ENCODE data around the gene ILF3. TPM values are rescaled to one million over a fixed set of nuclear protein-coding genes. Genes with fewer than 3 reads are reported as not detected.

Gene ILF3
- total RNA-seq, 1 donor from 2014 or later: 97.4 TPM

DNA sequence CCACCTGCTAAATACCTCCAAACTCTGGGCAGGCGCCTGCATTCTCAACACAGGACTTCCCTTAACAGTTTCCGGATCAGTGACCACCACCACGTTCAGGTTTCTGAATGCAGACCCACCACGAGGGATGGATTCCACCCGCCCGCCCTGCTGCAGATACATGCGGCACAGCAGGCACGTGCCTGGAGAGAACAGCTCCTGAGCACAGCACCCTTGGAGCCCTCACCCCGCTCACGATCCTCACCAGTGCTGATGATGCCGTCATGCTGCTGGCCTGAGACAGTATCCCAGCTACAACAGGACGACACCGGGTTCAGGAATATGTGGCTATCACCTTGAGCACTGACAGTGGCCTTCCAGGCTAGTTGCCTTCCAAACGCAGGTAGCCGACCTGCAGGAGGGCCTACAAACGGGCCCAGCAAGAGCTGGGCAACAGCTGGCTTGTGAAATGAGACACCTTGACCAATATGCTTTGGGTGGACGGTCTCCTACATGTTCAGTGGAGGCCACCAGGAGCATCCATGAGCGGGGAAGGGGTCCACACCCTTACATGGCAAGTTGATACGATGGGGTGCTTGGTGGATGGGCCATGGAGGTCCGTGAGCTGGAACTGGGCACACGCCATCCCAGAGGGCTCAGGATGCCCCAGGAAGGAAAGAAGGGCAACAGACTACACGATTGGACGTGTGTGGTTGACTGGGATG, 37.2 kb downstream of the ILF3 start:
- Histone ChIP-seq H3K27me3 (ENCODE audit: control insufficient read depth, insufficient read depth, low read length) (no peaks in the 10 kb centered on the region), H3K36me3 (ENCODE audit: control insufficient read depth, insufficient read depth, low read length) (peaks cover 34% of the 10 kb centered on the region), H3K4me3 (ENCODE audit: low read depth, low read length) (no peak overlapping the region)
- DNase-seq (ENCODE audit: low read depth): no peak
- TF ChIP-seq, protein P1, sequence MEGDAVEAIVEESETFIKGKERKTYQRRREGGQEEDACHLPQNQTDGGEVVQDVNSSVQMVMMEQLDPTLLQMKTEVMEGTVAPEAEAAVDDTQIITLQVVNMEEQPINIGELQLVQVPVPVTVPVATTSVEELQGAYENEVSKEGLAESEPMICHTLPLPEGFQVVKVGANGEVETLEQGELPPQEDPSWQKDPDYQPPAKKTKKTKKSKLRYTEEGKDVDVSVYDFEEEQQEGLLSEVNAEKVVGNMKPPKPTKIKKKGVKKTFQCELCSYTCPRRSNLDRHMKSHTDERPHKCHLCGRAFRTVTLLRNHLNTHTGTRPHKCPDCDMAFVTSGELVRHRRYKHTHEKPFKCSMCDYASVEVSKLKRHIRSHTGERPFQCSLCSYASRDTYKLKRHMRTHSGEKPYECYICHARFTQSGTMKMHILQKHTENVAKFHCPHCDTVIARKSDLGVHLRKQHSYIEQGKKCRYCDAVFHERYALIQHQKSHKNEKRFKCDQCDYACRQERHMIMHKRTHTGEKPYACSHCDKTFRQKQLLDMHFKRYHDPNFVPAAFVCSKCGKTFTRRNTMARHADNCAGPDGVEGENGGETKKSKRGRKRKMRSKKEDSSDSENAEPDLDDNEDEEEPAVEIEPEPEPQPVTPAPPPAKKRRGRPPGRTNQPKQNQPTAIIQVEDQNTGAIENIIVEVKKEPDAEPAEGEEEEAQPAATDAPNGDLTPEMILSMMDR (IDR thresholded peaks at IDR 0.05; ENCODE audit: insufficient read depth, low read length, severe bottlenecking): no peak
- FAIRE-seq: peak; percentile 88

DNA sequence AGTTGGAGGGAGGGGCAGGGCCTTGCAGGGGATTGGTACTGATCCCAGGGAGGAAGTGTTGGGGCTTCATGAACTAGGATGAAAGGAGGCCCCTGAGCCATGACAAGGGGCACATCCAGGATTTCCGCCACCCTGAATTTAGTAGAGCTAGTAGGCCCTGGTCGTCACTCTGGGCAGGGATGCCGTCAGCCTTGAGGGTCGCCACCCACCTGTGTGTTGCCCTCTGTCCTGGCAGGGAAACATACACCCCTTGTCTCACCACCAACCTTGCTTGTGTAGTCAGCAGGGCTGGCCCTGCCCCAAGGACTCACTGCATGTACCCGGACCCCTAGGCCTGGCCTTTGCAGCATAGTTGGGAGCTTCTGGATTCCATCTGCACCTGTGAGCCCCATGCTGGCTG, 37.7 kb downstream of the ILF3 start:
- H3K4me3 ChIP-seq (ENCODE audit: low read depth, low read length): no peak overlapping the region
- FAIRE-seq (no peak), DNase-seq (ENCODE audit: low read depth) (no peak)
- no peaks in the 10 kb centered on the region for H3K27me3 ChIP-seq (ENCODE audit: control insufficient read depth, insufficient read depth, low read length)
- TF ChIP-seq, protein P1 (IDR thresholded peaks at IDR 0.05; ENCODE audit: insufficient read depth, low read length, severe bottlenecking): no peak
- peaks cover 34% of the 10 kb centered on the region for H3K36me3 ChIP-seq (ENCODE audit: control insufficient read depth, insufficient read depth, low read length)

DNA sequence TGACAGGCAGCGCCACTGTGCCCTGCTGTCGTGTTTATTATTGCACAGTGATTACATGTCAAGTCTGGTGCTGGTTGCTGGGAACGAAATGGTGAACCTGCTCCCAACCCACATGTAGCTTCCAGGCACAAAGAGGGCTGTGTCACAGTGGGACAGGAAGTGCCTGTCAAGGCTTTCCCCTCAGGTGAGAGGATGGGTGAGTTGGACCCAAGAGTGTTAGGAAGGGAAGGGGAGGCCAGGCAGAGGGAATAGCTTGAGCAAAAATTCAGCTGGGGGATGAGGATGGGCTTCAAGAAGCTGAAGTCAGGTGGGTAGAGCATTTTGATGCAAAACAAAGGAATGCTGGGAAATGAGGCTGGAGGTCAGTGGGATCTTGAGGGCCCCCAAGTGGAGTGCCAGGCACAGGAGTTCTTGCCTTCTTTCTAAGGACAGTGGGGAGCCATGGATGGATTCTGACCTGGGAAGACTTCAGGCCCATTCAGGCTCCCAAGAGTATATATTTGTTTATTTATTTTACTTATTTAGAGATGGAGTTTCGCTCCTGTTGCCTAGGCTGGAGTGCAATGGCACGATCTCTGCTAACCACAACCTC, 38.6 kb downstream of the ILF3 start:
- no peak for FAIRE-seq
- Histone ChIP-seq H3K27me3 (ENCODE audit: control insufficient read depth, insufficient read depth, low read length) (no peaks in the 10 kb centered on the region), H3K36me3 (ENCODE audit: control insufficient read depth, insufficient read depth, low read length) (peaks cover 28% of the 10 kb centered on the region), H3K4me3 (ENCODE audit: low read depth, low read length) (no peak overlapping the region)
- DNase-seq (ENCODE audit: low read depth): no peak
- TF ChIP-seq, protein P1 (IDR thresholded peaks at IDR 0.05; ENCODE audit: insufficient read depth, low read length, severe bottlenecking): no peak

DNA sequence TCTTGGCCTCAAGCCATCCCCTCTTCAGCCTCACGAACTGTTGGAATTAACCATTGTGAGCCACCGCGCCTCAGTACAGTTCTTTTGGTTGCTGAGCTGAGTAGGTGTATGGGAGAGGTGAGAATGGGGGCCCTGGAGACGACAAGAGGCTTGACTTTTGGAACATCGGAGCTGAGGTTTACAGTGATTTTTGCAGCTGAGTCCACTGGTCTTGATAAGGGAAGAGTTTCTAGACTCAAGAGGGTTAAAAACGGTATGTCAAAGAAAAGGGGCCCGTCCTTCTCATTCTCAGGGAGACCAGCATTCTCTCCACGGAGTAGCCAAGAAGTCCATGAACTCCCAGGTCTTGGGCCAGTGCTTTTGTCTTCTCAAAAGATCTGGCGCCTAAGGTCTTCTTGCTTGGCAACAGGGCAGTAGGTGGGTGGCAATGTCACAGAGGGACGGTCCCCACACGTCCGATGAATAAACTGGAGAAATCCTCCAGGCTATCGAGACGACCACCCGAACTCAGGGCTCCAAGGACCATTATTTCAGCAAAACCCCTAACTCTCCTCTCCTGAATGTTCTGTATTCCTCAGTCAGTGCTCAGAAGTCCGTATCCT, 40.7 kb downstream of the ILF3 start:
- no peak for FAIRE-seq
- Histone ChIP-seq H3K36me3 (ENCODE audit: control insufficient read depth, insufficient read depth, low read length) (peaks cover 13% of the 10 kb centered on the region), H3K27me3 (ENCODE audit: control insufficient read depth, insufficient read depth, low read length) (no peaks in the 10 kb centered on the region), H3K4me3 (ENCODE audit: low read depth, low read length) (no peak overlapping the region)
- peak; percentile 11 for DNase-seq (ENCODE audit: low read depth)
- TF ChIP-seq, protein P1 (IDR thresholded peaks at IDR 0.05; ENCODE audit: insufficient read depth, low read length, severe bottlenecking): no peak

DNA sequence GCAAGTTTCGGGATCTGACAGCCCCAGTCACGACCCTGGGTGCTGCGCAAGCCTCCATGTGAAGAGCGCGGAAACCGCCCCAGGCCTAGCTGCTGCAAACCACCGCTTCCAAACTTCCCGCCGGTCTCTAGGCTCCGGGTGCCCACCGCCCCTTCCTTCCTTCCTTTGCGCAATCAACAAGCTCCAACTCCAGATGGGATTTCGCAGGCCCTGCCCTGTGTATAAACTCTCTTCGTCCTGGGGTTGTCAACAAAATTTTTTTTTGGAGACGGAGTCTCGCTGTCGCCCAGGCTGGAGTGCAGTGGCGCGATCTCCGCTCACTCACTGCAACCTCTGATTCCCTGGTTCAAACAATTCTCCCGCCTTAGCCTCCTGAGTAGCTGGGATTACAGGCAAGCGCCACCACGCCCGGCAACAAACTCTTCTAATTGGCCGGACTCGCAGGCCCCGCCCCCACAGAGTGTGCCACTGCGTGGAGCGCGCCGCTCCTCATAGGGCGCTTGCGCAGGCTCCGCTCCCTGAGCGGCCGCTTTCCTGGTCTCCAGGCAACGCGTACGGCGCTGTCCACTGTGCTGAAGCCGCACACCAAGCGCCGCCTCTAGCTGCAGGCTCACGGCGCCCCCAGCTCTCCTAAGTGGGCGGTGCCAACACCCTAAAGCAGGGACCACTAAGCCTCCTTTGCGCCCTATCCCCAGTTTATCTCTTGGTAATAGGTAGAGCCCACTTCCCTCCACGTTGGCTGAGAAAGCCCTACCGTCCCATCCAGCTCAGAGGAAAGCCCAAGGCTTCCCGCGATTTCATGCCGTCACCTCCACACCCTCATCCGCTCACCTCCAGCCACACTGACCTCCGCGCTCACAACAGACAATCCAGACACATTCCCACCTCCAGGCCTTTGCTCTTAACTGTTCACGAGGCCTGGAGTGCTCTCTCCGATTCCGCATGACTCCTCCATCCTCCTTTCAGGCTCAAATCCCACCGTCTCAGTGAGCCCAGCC, 41.6 kb downstream of the ILF3 start:
- TF ChIP-seq, protein P1 (IDR thresholded peaks at IDR 0.05; ENCODE audit: insufficient read depth, low read length, severe bottlenecking): no peak
- H3K4me3 ChIP-seq (ENCODE audit: low read depth, low read length): no peak overlapping the region
- H3K27me3 ChIP-seq (ENCODE audit: control insufficient read depth, insufficient read depth, low read length): no peaks in the 10 kb centered on the region
- no peak for FAIRE-seq
- peaks cover 7% of the 10 kb centered on the region for H3K36me3 ChIP-seq (ENCODE audit: control insufficient read depth, insufficient read depth, low read length)
- peak; percentile 85 for DNase-seq (ENCODE audit: low read depth)
